OCI-LY7 (cell line): Measurements from ENCODE around the gene F2RL3.

Source experiments
- EZH2phosphoT487 ChIP-seq: fragments of 200-600 bp; sonication (generic); IDR thresholded peaks from 2 replicates; pipeline ENCODE4 v1.6.1; 2018; ENCODE audit warnings: low read depth, borderline replicate concordance, mild to moderate bottlenecking, mixed run types, antibody characterized with exemption, low read length, moderate library complexity, mixed read lengths
- TF ChIP-seq, protein P1 (sequence below): fragments of 200-600 bp; sonication (generic); conservative IDR thresholded peaks from 2 replicates; pipeline ENCODE4 v1.5.1; 2014; ENCODE audit warnings: mild to moderate bottlenecking, antibody characterized with exemption, low read length, moderate library complexity, mixed read lengths

DNA sequence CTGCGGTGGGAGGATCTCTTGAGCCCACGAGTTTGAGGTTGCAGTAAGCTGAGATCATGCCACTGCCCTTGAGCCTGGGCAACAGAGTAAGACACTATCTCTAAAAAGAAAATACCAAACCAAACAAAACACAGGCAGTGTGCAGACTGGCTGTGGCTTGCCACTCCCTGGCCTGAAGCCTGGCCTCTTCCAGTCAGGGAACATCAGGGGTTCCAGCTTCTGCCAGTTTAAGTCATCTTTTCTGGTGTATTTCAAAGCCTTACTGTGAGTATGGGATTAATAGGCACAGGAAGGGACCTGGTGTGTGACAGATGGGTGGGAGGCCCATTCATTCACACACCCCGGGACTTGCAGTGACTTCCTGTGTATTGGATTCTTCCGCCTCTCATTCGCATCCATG is 27.0 kb upstream of the F2RL3 start:
- TF ChIP-seq, protein P1, sequence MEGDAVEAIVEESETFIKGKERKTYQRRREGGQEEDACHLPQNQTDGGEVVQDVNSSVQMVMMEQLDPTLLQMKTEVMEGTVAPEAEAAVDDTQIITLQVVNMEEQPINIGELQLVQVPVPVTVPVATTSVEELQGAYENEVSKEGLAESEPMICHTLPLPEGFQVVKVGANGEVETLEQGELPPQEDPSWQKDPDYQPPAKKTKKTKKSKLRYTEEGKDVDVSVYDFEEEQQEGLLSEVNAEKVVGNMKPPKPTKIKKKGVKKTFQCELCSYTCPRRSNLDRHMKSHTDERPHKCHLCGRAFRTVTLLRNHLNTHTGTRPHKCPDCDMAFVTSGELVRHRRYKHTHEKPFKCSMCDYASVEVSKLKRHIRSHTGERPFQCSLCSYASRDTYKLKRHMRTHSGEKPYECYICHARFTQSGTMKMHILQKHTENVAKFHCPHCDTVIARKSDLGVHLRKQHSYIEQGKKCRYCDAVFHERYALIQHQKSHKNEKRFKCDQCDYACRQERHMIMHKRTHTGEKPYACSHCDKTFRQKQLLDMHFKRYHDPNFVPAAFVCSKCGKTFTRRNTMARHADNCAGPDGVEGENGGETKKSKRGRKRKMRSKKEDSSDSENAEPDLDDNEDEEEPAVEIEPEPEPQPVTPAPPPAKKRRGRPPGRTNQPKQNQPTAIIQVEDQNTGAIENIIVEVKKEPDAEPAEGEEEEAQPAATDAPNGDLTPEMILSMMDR: no peak
- TF ChIP-seq EZH2phosphoT487: no peak
